Glutamatergic neuron (in vitro differentiated cells): Measurements from ENCODE around the gene KANK3. TPM values are rescaled to one million over a fixed set of nuclear protein-coding genes. Genes with fewer than 3 reads are reported as not detected.
A peak's percentile ranks its signal among the peaks of the same experiment; 100 is the strongest.
"Not testable (repeated sequence)": the region's sequence is repeated elsewhere in the genome, so short reads cannot be mapped to it uniquely, and the experiment has no call there.

Source experiments
- DNase-seq: peaks from one replicate; pipeline ENCODE4 v3.0.0; 2022
- H3K27ac Mint-ChIP-seq: one replicate; pipeline ENCODE4 v1.8.0; 2020; ENCODE audit warnings: mild to moderate bottlenecking, mixed read lengths, inconsistent platforms; ENCODE audit not compliant: unreplicated experiment
- H3K27me3 Mint-ChIP-seq: one replicate; pipeline ENCODE4 v1.8.0; 2020; ENCODE audit warnings: mild to moderate bottlenecking, moderate library complexity, mixed read lengths, inconsistent platforms; ENCODE audit not compliant: unreplicated experiment
- H3K36me3 Mint-ChIP-seq: one replicate; pipeline ENCODE4 v1.8.0; 2020; ENCODE audit warnings: mild to moderate bottlenecking, mixed read lengths, inconsistent platforms; ENCODE audit not compliant: unreplicated experiment
- H3K4me1 Mint-ChIP-seq: one replicate; pipeline ENCODE4 v1.8.0; 2020; ENCODE audit warnings: mild to moderate bottlenecking, low read depth, mixed read lengths, inconsistent platforms; ENCODE audit not compliant: unreplicated experiment
- H3K4me3 Mint-ChIP-seq: one replicate; pipeline ENCODE4 v1.8.0; 2020; ENCODE audit warnings: mild to moderate bottlenecking, mixed read lengths, inconsistent platforms; ENCODE audit not compliant: unreplicated experiment
- H3K9me3 Mint-ChIP-seq: one replicate; pipeline ENCODE4 v1.8.0; 2020; ENCODE audit warnings: mild to moderate bottlenecking, moderate library complexity, mixed read lengths, inconsistent platforms; ENCODE audit not compliant: unreplicated experiment
- CTCF ChIP-seq: fragments of 200-600 bp; sonication (generic); IDR thresholded peaks from one replicate; pipeline ENCODE4 v1.5.0; 2021; ENCODE audit not compliant: partially characterized antibody, unreplicated experiment
- total RNA-seq: library from RNA; stranded (reverse); fragmentation: NEBNext Ultra II Directional; extraction: Animal tissue kit (Norgen Biotek cat#: 25700); gene quantifications from one replicate; pipeline ENCODE4 v1.2.1, GENCODE V29; 2021; ENCODE audit not compliant: unreplicated experiment

Gene KANK3
- total RNA-seq, 1 donor from 2014 or later = 8.9 TPM

GRCh38 chr19:8389891-8390616, 47.0 kb upstream of the KANK3 start, which contains the start of gene RAB11B:
RAB11B (plus strand) TSS chr19:8390360; CDS start chr19:8390417, 57 bp downstream.
- Mint-ChIP-seq H3K27ac (peak within 1 kb of the TSS; percentile 92), H3K27me3 (peaks cover 10% of the 10 kb centered on the region)
- TF ChIP-seq CTCF = no peak

GRCh38 chr19:8388612-8388958, 45.5 kb upstream of the KANK3 start:
- DNase-seq = no peak
- Mint-ChIP-seq H3K27ac (no peak overlapping the region), H3K9me3 (peaks cover 5% of the 10 kb centered on the region), H3K36me3 (no peaks in the 10 kb centered on the region), H3K4me3 (no peak overlapping the region), H3K4me1 (peaks cover 5% of the 10 kb centered on the region), H3K27me3 (peaks cover 8% of the 10 kb centered on the region)
- no peak for TF ChIP-seq CTCF

More at GRCh38 chr19:8389891-8390616, 47.0 kb upstream of the KANK3 start, which contains the start of gene RAB11B:
- Mint-ChIP-seq H3K9me3 (peaks cover 11% of the 10 kb centered on the region), H3K4me3 (peak within 1 kb of the TSS; percentile 91), H3K4me1 (peaks cover 8% of the 10 kb centered on the region), H3K36me3 (no peaks in the 10 kb centered on the region)
- DNase-seq = peak; percentile 97

- DNase-seq = no peak
- peak overlapping the region; percentile 2 for H3K4me3 Mint-ChIP-seq
- peaks cover 7% of the 10 kb centered on the region for H3K9me3 Mint-ChIP-seq
- no peak for TF ChIP-seq CTCF
- H3K36me3 Mint-ChIP-seq = no peaks in the 10 kb centered on the region
- H3K27ac Mint-ChIP-seq = no peak overlapping the region
- H3K27me3 Mint-ChIP-seq = peaks cover 9% of the 10 kb centered on the region
- peaks cover 4% of the 10 kb centered on the region for H3K4me1 Mint-ChIP-seq
Measured at GRCh38 chr19:8387688-8388611, 44.9 kb upstream of the KANK3 start.

GRCh38 chr19:8386990-8387389, 43.9 kb upstream of the KANK3 start:
- DNase-seq = no peak
- peaks cover 7% of the 10 kb centered on the region for H3K9me3 Mint-ChIP-seq
- no peaks in the 10 kb centered on the region for H3K36me3 Mint-ChIP-seq
- peaks cover 2% of the 10 kb centered on the region for H3K4me1 Mint-ChIP-seq
- peaks cover 9% of the 10 kb centered on the region for H3K27me3 Mint-ChIP-seq
- no peak overlapping the region for H3K27ac Mint-ChIP-seq
- no peak overlapping the region for H3K4me3 Mint-ChIP-seq
- no peak for TF ChIP-seq CTCF

- not testable (repeated sequence) for H3K9me3 Mint-ChIP-seq, H3K4me3 Mint-ChIP-seq, H3K4me1 Mint-ChIP-seq, H3K27me3 Mint-ChIP-seq, H3K27ac Mint-ChIP-seq, DNase-seq, H3K36me3 Mint-ChIP-seq
Measured at GRCh38 chr19:8386419-8386818, 43.4 kb upstream of the KANK3 start.

- not testable (repeated sequence) for H3K4me3 Mint-ChIP-seq, H3K27me3 Mint-ChIP-seq, H3K9me3 Mint-ChIP-seq, H3K36me3 Mint-ChIP-seq, H3K4me1 Mint-ChIP-seq, DNase-seq, H3K27ac Mint-ChIP-seq
Measured at GRCh38 chr19:8385566-8385965, 42.5 kb upstream of the KANK3 start.

GRCh38 chr19:8385103-8385502, 42.0 kb upstream of the KANK3 start:
- not testable (repeated sequence) for H3K9me3 Mint-ChIP-seq

GRCh38 chr19:8384569-8384968, 41.5 kb upstream of the KANK3 start:
- not testable (repeated sequence) for H3K36me3 Mint-ChIP-seq, H3K27ac Mint-ChIP-seq, H3K9me3 Mint-ChIP-seq, H3K27me3 Mint-ChIP-seq, DNase-seq, H3K4me3 Mint-ChIP-seq, H3K4me1 Mint-ChIP-seq

More at GRCh38 chr19:8385103-8385502, 42.0 kb upstream of the KANK3 start:
- H3K27me3 Mint-ChIP-seq, DNase-seq, H3K27ac Mint-ChIP-seq, H3K4me1 Mint-ChIP-seq, H3K36me3 Mint-ChIP-seq, H3K4me3 Mint-ChIP-seq: not testable (repeated sequence)
